RWPE2 (cell line): ENCODE data around the gene GPHN.

ENCODE experiments used
- ATAC-seq: fragments of 200-7000 bp; cut with Tn5 transposase; 3 replicates; pipeline ENCODE4 v1.9.1; 2021; ENCODE audit warnings: low read depth
- DNase-seq: peaks from one replicate; pipeline ENCODE4 v3.0.0-alpha.2; 2020; ENCODE audit warnings: low spot score
- H3K27ac ChIP-seq: fragments of 450-650 bp; 2 replicates; pipeline ENCODE4 v1.5.1; 2017; ENCODE audit warnings: mild to moderate bottlenecking; ENCODE audit not compliant: poor library complexity, severe bottlenecking
- H3K27me3 ChIP-seq: fragments of 250-450 bp; sonication (Bioruptor Pico); 2 replicates; pipeline ENCODE4 v1.5.1; 2021; ENCODE audit warnings: mild to moderate bottlenecking, moderate library complexity; ENCODE audit not compliant: insufficient read depth, poor library complexity, severe bottlenecking
- H3K36me3 ChIP-seq: fragments of 250-450 bp; sonication (Bioruptor Pico); 2 replicates; pipeline ENCODE4 v1.5.1; 2020; ENCODE audit warnings: low read depth, mild to moderate bottlenecking, moderate library complexity
- H3K4me1 ChIP-seq: fragments of 250-450 bp; sonication (Bioruptor Pico); 2 replicates; pipeline ENCODE4 v1.5.1; 2021; ENCODE audit warnings: mild to moderate bottlenecking, moderate library complexity; ENCODE audit not compliant: insufficient read depth, poor library complexity, severe bottlenecking
- H3K4me3 ChIP-seq: fragments of 250-450 bp; sonication (Bioruptor Pico); 2 replicates; pipeline ENCODE4 v1.5.1; 2021; ENCODE audit warnings: mild to moderate bottlenecking, moderate library complexity; ENCODE audit not compliant: severe bottlenecking
- H3K9me3 ChIP-seq: fragments of 250-450 bp; sonication (Bioruptor Pico); 2 replicates; pipeline ENCODE4 v1.5.1; 2021; ENCODE audit warnings: mild to moderate bottlenecking, moderate library complexity; ENCODE audit not compliant: severe bottlenecking
- CTCF ChIP-seq: fragments of 450-650 bp; IDR thresholded peaks from one replicate; pipeline ENCODE4 v1.5.1; 2017; ENCODE audit warnings: mild to moderate bottlenecking, moderate library complexity; ENCODE audit not compliant: poor library complexity, severe bottlenecking

The GPHN gene

GRCh38 chr14:66979101-66979974, 471.4 kb downstream of the GPHN start:
- ATAC-seq, result no peak

GRCh38 chr14:66982247-66982646, 474.3 kb downstream of the GPHN start:
- Histone ChIP-seq H3K9me3 (no peaks in the 10 kb centered on the region), H3K27ac (no peak overlapping the region), H3K27me3 (no peaks in the 10 kb centered on the region), H3K36me3 (0 out of 2 replicates have a peak, but pooled peaks cover 4% of the 10 kb centered on the region), H3K4me3 (no peak overlapping the region), H3K4me1 (no peaks in the 10 kb centered on the region)
- no peak for ATAC-seq
- no peak for TF ChIP-seq CTCF
- DNase-seq, result no peak

More at GRCh38 chr14:66979101-66979974, 471.4 kb downstream of the GPHN start:
- no peak for TF ChIP-seq CTCF
- H3K27ac ChIP-seq, result no peak overlapping the region
- no peak overlapping the region for H3K4me3 ChIP-seq
- no peaks in the 10 kb centered on the region for H3K27me3 ChIP-seq
- H3K4me1 ChIP-seq, result peaks cover 11% of the 10 kb centered on the region
- H3K36me3 ChIP-seq, result 0 out of 2 replicates have a peak, but pooled peaks cover 4% of the 10 kb centered on the region
- no peaks in the 10 kb centered on the region for H3K9me3 ChIP-seq
- no peak for DNase-seq

- no peak for ATAC-seq
- H3K36me3 ChIP-seq, result peaks cover 5% of the 10 kb centered on the region; the same call in 1 of the 2 replicates
- no peak for DNase-seq
- no peak overlapping the region for H3K27ac ChIP-seq
- no peaks in the 10 kb centered on the region for H3K27me3 ChIP-seq
- TF ChIP-seq CTCF, result no peak
- no peaks in the 10 kb centered on the region for H3K9me3 ChIP-seq
- H3K4me1 ChIP-seq, result peaks cover 2% of the 10 kb centered on the region
- no peak overlapping the region for H3K4me3 ChIP-seq
These were observed 484.8 kb downstream of the GPHN start for GRCh38 chr14:66992776-66993175.

GRCh38 chr14:66993512-66993911, 485.6 kb downstream of the GPHN start:
- Histone ChIP-seq H3K9me3 (no peaks in the 10 kb centered on the region), H3K4me3 (no peak overlapping the region), H3K4me1 (peaks cover 2% of the 10 kb centered on the region), H3K27me3 (no peaks in the 10 kb centered on the region), H3K27ac (no peak overlapping the region), H3K36me3 (peaks cover 5% of the 10 kb centered on the region; the same call in 1 of the 2 replicates)
- TF ChIP-seq CTCF, result no peak
- ATAC-seq, result no peak
- no peak for DNase-seq

- no peak overlapping the region for H3K27ac ChIP-seq
- H3K36me3 ChIP-seq, result no peaks in the 10 kb centered on the region
- no peaks in the 10 kb centered on the region for H3K9me3 ChIP-seq
- no peak for ATAC-seq
- H3K4me3 ChIP-seq, result no peak overlapping the region
- H3K4me1 ChIP-seq, result peaks cover 2% of the 10 kb centered on the region
- DNase-seq, result no peak
- no peak for TF ChIP-seq CTCF
- no peaks in the 10 kb centered on the region for H3K27me3 ChIP-seq
These were observed 490.1 kb downstream of the GPHN start for GRCh38 chr14:66998013-66998412.
